ENCODE measurements around the gene NFKB1.

NFKB1 gene

DNA sequence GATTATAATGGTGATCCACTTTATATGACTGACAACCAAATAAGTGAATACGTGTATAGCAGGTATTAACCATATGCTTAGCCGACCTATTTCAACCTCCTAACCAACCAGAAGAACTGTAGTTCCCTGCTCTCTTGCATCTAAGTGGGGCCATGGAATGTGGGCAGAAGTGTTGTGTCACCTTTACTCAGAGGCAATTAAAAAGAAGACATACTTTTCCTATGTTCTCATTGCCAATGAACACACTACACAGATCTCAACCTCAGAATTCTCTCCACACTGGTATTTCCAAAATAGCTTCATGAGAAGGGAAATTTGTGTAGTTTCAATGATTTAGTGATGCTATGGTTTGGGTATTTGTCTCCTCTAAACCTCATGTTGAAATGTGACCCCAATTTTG lies 3.2 kb upstream of the NFKB1 start:
- no peak for DNase-seq

DNA sequence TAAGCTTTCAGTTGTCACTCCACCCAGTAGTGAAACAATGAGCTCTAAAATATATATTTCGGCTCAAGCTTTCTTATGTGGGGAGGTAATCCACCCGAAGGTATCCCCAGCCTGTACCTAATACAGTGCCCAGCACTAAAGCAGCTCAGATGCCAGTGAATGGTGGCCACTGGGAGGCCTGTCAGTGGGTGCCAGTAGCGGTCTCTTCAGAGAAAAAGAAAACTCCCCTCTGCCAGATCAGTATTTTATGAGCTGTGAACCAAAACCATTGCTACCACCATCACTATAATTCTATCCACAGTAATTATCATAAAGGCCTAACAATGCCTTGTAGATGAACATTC lies 835 bp upstream of the NFKB1 start:
- no peak for DNase-seq

DNA sequence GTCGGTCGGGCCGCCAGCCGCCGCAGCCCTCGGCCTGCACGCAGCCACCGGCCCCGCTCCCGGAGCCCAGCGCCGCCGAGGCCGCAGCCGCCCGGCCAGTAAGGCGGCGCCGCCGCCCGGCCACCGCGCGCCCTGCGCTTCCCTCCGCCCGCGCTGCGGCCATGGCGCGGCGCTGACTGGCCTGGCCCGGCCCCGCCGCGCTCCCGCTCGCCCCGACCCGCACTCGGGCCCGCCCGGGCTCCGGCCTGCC lies 213 bp downstream of the NFKB1 start:
- DNase-seq, result no peak

DNA sequence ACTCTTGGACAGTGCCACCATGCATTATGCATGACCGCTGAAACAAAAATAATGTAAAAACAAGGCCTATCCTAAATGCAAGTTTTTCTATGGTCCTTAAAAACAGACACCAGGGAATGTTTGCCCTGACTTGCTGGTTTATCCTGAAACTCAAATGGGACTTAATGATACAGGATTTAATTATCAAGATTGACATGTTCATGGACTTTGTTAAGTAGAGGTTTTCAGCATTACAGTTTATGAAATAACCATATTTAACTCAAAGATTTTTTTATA lies 1.3 kb downstream of the NFKB1 start:
- no peak for DNase-seq

DNA sequence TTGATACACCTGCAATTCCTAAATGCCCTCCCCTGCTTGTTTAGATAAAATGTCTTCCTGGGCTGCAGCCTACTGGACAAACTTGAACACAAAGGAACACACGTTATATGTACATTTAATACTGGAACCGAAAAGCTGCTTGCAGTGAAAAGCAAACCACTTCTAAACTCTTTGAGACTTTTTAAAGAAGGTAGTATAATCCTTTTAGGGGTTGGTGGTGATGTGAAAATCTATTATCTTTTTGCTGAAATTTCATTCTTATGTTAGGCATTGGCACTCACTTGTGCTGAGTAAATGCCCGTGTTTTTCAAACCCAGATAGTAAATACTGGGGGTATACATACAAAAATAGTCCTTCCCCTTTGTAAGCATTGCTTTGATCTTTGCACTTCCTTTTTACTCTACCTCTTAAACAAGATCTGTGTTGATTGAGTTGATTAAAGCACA lies 2.2 kb downstream of the NFKB1 start:
- DNase-seq, result no peak

DNA sequence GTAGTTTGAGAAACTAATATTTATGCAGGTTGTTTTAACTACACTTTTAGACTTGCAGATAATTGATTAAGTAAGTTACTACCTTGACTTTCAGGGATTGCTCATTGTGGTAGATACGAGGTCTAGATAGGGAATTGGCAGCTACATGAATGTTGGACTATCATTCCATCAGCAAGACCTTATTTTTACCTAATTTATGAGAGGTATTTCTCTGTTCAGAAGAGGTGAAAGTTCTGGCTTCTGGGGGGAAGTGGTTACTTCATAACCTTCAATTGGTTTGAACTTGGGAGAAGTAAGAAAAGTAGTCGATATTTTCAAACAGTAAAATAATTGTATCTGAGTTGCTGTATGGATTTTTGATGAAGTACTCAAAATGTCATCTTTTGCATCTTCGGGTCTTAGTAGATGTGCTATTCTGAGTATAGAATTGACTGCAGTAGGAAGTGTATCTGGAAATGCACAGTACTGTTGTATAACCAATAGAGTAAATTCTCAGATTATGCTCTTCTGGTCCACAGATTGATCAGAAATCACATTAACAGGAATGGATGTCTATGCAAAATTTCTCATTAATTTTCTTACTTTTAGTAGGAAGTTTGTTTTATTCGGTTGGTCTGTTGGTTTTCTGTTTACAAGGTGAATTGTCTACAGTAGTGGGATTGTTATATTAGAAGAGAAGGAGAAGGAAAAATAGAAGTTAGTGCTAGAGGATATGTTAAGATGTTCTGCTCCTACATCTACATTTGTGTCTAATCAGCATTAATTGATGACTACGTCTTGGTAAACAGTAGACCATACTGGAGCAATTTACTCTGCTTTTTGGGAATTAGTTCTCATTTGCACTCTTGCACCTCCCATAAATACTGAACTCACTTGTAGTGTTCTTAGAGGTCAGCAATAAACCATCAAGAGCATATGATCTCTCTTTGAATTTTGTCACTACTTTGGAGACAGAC lies 3.0 kb downstream of the NFKB1 start:
- no peak for DNase-seq

DNA sequence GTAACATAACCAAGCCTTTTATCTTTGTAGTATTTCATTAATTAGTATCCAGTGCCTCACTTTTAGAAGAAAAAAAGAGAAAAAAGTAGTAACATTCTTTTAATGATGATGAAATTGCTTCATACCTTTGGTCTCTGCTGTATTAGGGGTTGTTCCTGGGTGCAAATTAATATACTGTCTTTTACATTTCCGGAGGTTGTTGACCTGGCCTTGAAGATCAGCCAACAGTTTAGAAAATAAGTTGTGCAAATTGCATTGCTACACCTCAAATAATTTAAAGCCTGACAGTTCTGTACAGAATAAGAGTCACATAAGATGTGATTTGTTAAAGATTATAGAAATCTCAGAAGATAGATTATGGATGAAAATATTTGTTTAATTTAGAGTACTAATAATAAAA lies 3.8 kb downstream of the NFKB1 start:
- no peak for DNase-seq

DNA sequence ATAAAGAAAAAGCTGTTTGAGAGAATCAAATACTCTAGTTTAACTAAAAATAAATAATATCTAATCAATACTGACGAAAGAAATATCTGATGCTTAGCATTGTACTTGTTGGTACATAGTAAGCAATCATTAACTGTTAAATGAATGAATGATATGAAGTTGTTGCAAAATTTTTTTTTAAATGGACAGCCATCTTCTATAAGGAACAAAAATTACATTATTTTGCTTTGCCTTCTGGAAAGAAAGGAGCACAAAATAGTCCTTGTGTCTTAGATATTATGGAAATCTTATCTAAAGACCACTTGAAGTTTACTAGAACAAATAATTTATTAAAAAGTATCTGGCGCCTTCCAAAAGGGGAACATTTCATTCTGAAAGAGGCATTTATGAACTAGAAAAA lies 4.5 kb downstream of the NFKB1 start:
- DNase-seq, result no peak

DNA sequence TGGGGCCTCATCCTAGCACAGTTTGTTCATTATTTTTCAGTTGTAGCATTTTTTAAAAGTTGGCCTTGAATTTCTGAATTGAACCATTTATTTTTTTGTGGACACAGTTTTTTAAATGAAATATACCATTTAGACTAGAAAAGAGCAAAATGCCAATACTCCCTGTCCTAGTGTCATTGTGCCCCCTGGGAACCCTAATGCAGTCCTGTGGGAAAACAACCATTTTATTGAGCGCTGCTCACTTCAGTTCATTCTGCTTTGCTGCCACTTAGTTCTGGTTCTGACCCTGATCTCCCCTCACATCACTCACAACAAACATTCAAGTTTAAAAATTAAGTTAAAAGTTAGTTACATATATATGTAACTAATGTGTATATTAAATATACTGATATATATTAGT lies 5.4 kb downstream of the NFKB1 start:
- DNase-seq, result no peak

DNA sequence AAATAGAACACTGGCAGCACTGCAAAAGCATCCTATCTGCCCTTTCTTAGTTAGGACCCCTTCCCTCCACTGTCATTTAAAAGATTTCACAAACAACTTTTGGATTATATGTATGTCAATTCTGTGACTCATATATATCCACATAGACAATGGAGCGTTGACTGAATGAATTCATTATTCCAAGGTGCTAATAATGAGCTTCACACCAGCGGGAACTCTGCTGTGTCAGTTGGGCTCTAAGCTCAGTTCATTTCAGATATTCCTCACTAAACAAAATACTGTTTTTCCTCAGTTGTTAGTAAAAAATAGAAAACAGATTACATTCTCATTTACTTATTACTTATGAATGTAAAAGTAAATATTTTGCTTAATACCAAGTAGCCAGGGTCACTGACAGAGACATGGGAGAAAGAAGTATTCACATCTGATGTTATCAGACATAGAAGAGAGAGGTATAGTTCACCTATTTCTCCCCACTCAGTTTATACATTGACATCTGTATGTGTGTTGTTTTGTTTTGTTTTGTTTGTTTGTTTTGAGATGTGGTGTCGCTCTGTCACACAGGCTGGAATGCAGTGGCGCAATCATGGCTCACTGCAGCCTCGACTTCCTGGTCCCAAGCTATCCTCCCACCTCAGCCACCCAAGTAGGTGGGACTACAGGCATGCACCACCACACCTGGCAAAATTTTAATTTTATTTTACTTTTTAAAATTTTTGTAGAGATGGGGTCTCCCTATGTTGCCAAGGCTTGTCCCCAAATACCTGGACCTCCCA lies 10.9 kb downstream of the NFKB1 start:
- no peak for DNase-seq

DNA sequence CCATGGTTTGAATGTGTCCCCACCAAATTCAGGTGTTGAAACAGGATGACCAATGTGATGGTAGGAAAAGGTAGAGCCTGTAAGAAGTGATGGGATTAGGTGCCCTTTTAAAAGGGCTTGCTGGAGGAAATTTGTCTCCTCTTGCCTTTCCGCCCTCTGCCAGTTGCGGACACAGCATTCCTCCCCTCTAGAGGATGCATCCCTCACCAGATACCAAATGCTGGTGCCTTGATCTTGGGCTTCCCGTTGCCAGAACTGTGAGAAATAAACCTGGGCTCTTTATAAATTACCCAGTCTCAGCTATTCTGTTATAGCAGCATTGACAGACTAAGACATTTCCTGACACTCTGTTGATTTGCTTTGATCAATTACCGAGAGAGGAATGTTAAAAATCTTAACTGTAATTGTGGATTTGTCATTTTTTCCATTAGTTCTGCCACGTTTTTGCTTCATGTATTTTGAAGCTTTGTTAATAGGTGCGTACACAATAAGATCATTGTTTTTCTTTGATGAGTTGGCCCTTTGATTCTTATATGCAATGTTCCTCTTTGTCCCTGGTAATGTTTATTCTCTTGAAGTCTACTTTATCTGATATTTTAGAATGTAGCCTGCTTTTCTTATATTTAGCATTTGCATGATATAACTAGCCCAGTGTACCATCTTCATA lies 13.3 kb downstream of the NFKB1 start:
- DNase-seq, result no peak

DNA sequence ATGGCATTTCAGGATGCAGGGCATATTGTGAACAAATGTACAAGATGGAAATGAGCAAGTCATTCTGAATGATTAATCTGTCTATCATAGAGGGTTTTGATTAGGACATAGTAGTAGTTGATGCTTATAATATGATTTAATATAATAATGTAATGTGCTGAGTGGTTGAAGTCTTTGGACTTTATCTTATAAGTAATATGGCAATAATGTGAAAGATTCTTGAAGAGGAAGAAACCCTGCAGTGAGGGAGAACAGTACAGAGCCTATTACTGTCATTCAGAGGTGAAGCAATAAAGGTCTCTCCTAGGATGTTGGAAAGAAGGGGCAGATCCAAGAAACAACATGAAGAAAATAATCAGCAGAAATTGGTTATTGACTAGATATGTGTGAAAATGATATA lies 16.6 kb downstream of the NFKB1 start:
- DNase-seq, result no peak

DNA sequence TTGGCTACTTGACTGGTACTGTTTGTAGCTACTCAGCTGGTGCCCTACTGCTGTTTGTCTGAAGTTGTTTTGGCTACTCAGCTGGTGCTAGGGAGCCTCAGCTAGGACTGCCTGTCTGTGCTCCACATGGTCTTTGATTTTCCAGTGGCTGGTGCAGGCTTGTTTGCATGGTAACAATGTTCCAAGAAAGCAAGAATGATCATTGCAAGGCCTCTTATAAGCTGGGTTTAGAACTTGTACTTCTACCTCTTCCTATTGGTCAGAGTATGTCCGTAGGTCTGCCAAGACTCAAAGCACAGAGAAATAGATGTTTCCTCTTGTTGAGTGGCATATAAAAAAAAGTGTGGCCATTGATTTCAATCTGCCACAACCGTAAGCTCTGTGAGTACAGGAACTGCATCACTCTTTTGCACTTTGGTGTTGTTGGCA lies 17.6 kb downstream of the NFKB1 start:
- no peak for DNase-seq

DNA sequence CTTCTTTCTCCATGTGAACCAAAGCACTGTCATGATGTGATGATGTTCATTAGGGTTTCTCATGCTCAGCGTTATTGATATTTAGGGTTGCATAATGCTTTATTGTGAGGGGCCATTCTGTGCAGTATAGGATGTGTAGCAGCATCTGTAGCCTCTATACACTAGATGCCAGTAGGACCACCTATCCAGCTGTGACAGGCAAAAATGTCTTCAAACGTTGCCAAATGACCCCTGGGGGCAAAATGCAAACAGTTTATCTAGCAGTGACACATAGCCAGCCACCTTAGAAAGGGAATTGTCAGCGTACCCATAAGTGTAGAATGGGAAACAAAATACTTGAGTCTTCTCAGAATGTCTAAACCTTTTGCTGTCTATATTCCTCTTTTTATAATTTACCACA lies 18.8 kb downstream of the NFKB1 start:
- no peak for DNase-seq

DNA sequence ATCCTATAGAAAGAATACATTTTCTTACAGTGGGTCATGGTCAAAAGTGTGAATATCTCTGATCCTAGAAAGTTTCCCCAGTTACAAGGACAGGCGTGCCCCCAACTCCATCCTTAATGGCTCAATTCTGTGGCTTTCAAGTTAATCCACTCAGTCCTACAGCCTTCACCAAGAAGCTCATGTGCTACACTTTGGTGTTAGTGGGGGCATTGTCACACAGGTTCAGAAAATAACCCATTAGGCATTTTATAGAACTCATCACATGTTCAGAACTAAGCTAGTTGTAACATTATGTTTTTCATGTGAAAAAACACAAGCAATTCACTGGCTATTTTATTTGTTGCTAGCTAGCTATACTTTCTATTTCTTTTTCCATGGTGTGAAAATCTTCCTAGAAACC lies 20.4 kb downstream of the NFKB1 start:
- DNase-seq, result no peak

DNA sequence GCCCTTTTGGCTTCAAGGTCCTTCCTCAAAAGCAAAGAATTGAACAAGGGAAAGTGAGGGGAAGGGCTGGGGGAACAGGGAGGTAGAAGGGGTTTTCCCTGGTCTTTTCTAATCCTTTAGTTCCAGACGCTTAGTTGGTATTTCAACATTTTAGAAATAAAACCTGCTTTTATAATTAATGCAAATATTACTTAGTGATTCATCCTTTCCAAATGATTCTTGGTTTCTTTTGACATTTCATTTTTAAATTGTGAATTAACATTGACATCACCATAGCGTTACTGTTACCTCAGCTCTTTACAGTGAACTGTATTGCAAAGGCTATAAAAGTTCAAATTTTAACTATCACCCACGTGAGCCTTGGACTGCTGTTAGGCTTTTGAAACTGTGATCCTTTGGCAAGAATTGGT lies 20.9 kb downstream of the NFKB1 start:
- no peak for DNase-seq

DNA sequence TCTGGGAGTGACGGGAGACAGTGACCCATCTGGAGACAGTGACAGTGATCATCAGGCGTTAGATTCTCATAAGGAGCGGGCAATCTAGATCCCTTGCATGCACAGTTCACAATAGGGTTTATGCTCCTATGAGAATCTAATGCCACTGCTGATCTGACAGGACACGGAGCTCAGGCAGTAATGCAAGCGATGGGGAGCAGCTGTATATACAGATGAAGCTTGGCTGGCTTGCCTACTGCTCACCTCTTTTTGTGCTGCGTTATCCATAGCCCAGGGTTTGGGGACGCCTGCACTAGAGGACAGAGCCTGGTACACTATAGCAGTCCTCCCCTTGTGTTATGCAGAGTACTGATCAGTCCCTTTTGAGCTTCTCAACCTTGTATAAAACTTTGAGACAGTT lies 23.5 kb downstream of the NFKB1 start:
- no peak for DNase-seq

DNA sequence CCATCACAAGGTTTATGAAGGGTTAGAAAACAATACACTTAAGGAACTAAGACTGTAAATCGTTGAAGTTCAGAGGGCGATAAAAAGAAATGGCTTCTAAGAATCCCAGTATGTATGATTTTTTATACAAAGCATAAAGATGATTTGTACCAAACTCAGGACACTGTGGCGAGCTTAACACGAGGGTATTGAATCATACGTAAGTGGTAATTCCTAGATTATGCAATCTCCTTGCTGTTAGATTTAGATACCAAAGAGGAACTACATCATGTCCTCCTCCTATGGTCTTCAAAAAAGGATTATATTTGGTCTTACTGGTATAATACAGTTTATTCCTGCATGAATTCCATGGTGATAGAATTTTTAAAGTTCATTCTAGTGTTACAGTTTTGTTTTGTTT lies 23.9 kb downstream of the NFKB1 start:
- DNase-seq, result no peak

DNA sequence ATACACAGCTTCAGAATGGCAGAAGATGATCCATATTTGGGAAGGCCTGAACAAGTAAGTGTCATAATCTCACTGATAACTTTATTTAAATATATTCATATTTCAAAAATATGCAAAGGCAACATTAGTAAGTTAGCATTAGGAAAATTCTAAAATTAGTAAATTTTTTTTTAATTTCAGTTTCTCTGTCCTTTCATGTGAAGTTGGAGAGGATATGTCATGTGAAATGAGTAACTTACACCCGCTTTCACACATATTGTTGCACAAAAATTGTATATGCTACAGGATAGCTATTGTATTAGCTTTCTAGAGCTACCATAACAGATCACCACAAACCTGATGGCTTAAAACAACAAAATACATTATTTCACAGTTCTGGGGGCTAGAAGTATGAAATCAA lies 24.3 kb downstream of the NFKB1 start:
- no peak for DNase-seq

DNA sequence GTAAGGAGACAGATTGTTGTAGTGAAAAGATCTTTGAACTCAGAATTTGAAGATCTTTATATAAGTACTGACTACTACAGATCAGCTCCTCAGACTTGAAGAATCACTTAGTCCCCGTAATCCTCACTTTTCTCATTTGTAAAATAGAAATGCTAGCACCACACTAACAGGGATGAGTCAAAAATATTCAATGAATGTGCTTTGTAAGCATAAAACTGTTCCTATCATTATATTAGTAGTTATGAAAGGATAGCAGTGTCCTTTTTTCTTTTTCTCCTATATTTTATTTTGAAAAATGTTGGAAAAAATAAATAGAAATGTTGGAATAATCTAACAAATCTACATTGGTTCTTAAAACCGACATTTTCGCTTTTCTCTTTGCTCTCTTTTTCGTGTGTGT lies 25.4 kb downstream of the NFKB1 start:
- DNase-seq, result no peak

DNA sequence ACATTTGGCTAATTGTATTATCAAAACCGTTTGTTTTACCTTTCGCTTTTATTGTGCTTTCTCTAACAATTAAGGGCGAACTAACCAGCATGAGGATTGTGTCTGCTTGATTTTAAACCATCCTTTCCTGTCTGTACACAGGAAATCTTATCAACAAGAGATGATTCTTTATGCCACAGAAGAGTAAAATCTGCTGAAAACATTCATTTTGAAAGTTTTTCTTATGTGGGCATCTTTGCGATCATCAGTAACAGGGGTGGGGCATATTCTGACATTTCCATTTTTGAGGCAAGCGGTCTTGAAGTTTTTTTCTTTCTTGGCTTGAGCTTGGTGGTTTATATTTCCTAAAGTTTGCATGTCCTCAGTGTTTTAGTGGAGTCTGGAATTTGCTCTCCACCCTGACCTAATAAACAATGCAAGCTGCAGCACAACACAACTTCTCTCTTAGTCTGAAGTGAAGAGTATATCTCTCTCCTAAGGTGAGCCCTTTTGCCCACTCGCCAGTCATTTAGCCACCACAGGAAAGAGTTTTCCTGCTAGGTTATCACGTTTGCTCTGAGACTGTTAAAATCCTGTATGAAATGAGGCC lies 26.6 kb downstream of the NFKB1 start:
- no peak for DNase-seq

DNA sequence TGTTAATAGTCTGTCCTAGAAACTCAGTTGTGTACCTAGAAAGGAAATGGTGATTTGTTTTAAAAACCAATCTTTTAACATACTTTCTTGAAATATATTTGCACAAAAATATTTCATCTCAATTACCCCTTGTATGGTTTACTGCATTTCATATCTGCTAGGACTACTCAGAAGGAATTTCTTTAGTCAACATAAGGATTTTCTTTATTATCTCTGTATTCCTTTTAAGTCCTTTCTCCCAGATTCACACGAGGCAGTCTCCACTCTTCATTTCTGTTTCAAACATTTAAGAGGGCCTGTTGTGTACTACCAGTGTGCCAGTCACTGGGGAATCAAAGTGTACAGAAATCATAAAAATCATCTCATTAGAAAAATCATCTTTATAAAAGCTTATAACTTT lies 28.8 kb downstream of the NFKB1 start:
- DNase-seq, result no peak

DNA sequence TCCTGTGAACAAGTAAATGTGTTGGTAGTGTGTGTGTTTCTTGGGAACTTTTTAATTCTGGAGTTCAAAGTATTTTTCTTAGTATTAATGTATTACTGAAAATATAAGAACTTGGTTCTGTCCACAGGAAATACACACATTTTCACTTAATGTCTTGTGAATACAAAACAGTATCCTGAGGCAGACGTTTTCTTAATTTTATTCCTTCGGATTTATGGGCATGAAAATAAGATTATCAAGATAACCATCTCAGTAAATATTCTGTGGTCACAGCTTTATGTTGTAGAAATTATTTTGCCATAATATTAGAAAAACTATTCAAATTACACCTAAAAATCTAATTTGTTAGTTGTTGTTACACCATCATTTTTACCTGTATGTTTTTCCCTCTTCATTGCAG lies 29.8 kb downstream of the NFKB1 start:
- no peak for DNase-seq

DNA sequence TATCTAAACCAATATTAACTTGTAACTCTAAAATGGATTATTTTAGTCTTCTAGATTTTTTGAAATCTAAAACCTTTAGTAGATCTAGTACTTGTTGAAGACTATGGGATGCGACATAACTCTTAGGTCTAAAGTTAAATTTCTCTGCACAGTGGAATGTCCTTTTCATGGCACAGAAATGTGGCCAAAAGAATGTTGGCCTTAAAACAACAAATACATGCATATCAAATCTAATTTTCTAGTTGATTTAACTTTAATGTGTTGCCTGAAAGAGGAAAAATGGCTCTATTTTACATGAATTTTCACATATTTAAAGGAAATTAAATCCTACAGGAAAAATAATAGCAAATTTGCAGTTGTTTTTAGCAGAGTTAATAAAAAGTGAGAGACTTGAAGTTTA lies 30.3 kb downstream of the NFKB1 start:
- DNase-seq, result no peak
